Activated CD4-positive, alpha-beta T cell treated with anti-CD3 and anti-CD28 coated beads, Interleukin-2, amount 10 ng/mL, durations not matched to agents 24 days and 14 days (primary cell): ENCODE data around the gene GEMIN2. TPM values are rescaled to one million over a fixed set of nuclear protein-coding genes. Genes with fewer than 3 reads are reported as not detected.
"Not testable (repeated sequence)": the region's sequence is repeated elsewhere in the genome, so short reads cannot be mapped to it uniquely, and the experiment has no call there.

Experiments used
- DNase-seq: peaks from one replicate; pipeline ENCODE4 v3.0.0; 2022
- H3K27ac Mint-ChIP-seq: one replicate; pipeline ENCODE4 v1.8.0; 2022; ENCODE audit warnings: mild to moderate bottlenecking, mixed read lengths
- H3K27me3 Mint-ChIP-seq: one replicate; pipeline ENCODE4 v1.8.0; 2022; ENCODE audit warnings: mixed read lengths
- H3K36me3 Mint-ChIP-seq: one replicate; pipeline ENCODE4 v1.8.0; 2022; ENCODE audit warnings: low read depth, mild to moderate bottlenecking, mixed read lengths
- H3K4me1 Mint-ChIP-seq: one replicate; pipeline ENCODE4 v1.8.0; 2021; ENCODE audit warnings: mixed read lengths
- H3K4me3 Mint-ChIP-seq: one replicate; pipeline ENCODE4 v1.8.0; 2022; ENCODE audit warnings: mild to moderate bottlenecking, moderate library complexity, mixed read lengths
- H3K9me3 Mint-ChIP-seq: one replicate; pipeline ENCODE4 v1.8.0; 2021; ENCODE audit warnings: mixed read lengths
- intact Hi-C: fragments of 100-400 bp; cut with micrococcal nuclease; formaldehyde crosslinking; loops from one replicate; pipeline ENCODE4 v1.15.1; 2023
- total RNA-seq: library from RNA; stranded (reverse); gene quantifications from 2 replicates; pipeline ENCODE4 v1.2.3, GENCODE V29; 2022

Gene GEMIN2
- total RNA-seq, 1 donor from 2014 or later = 24.9 TPM

DNA sequence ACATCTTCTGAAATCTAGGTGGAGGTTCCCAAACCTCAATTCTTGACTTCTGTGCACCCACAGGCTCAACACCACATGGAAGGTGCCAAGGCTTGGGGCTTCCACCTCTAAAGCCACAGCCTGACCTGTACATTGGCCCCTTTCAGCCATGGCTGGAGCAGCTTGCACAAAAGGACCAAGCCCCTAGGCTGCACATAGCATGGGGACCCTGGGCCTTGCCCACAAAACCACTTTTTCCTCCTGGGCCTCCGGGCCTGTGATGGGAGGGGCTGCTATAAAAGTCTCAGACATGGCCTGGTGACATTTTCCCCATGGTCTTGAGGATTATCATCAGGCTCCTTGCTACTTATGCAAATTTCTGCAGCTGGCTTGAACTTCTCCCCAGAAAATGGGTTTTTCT, 27.5 kb downstream of the GEMIN2 start:
- intact Hi-C loops, H3K27ac Mint-ChIP-seq, H3K4me3 Mint-ChIP-seq, H3K27me3 Mint-ChIP-seq, H3K4me1 Mint-ChIP-seq, H3K9me3 Mint-ChIP-seq, DNase-seq: not testable (repeated sequence)
- peaks cover 52% of the 10 kb centered on the region for H3K36me3 Mint-ChIP-seq

- H3K27me3 Mint-ChIP-seq, H3K27ac Mint-ChIP-seq: not testable (repeated sequence)
- peaks cover 53% of the 10 kb centered on the region for H3K36me3 Mint-ChIP-seq
These were observed 29.1 kb downstream of the GEMIN2 start for GRCh38 chr14:39143226-39143625.

DNA sequence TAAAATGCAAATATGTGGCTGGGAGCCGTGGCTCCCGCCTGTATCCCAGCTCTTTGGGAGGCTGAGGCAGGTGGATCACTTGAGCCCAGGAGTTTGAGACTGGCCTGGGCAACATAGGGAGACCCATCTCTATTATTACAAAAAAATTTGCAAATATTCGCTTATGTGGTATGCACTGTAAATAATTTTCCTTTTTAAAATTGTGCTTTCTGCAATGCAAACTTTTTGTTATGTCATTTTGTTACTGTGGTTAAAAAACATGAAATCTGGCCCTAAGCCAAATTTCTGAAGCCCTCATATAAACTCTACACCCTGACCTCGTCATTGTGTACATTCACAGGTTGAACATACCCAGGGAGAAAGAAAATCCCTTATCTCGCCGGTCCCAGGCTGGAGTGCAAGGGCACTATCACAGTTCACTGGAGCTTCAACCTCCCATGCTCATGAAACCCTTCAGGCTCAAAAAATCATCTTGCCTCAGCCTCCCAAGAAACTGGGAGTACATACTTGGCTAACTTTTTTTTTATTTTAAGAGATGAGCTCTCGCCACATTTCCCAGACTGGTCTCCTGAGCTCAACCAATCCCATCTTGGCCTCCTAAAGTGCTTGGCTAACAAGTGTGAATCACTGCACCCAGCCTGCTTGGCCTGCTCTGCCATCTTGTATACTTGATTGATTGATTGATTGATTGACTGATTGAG, 31.3 kb downstream of the GEMIN2 start:
- Mint-ChIP-seq H3K4me1 (peaks cover 1% of the 10 kb centered on the region), H3K9me3 (no peaks in the 10 kb centered on the region), H3K36me3 (peaks cover 44% of the 10 kb centered on the region), H3K27ac (no peak overlapping the region), H3K27me3 (no peaks in the 10 kb centered on the region), H3K4me3 (no peak overlapping the region)
- intact Hi-C loops = no loop called here
- DNase-seq = no peak

More at GRCh38 chr14:39143226-39143625, 29.1 kb downstream of the GEMIN2 start:
- H3K4me1 Mint-ChIP-seq, H3K4me3 Mint-ChIP-seq, DNase-seq, intact Hi-C loops, H3K9me3 Mint-ChIP-seq: not testable (repeated sequence)

- Mint-ChIP-seq H3K4me1 (no peaks in the 10 kb centered on the region), H3K27ac (no peak overlapping the region), H3K9me3 (no peaks in the 10 kb centered on the region), H3K27me3 (no peaks in the 10 kb centered on the region), H3K4me3 (no peak overlapping the region), H3K36me3 (peaks cover 24% of the 10 kb centered on the region)
- DNase-seq = no peak
- intact Hi-C loops = no loop called here
These were observed 40.6 kb downstream of the GEMIN2 start for GRCh38 chr14:39154594-39155189.

DNA sequence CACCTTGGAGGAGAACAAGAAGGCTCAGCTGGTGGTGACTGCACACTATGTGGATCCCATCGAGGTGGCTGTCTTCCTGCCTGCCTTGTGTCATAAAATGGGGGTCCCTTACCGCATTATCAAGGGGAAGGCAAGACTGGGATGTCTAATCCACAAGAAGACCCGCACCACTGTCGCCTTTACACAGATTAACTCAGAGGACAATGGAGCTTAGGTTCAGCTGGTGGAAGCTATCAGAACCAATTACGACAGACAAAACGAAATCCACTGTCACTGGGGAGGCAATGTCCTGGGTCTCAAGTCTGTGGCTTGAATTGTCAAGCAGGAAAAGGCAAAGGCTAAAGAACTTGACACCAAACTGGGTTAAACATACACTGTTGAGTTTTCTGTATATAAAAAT, 43.4 kb downstream of the GEMIN2 start:
- Mint-ChIP-seq H3K27ac (no peak overlapping the region), H3K36me3 (peaks cover 30% of the 10 kb centered on the region), H3K4me1 (peaks cover 10% of the 10 kb centered on the region), H3K27me3 (no peaks in the 10 kb centered on the region), H3K9me3 (no peaks in the 10 kb centered on the region), H3K4me3 (no peak overlapping the region)
- no peak for DNase-seq
- intact Hi-C loops = no loop called here

- Mint-ChIP-seq H3K4me3 (no peak overlapping the region), H3K4me1 (peaks cover 13% of the 10 kb centered on the region), H3K27me3 (no peaks in the 10 kb centered on the region), H3K9me3 (no peaks in the 10 kb centered on the region), H3K36me3 (peaks cover 34% of the 10 kb centered on the region), H3K27ac (no peak overlapping the region)
- DNase-seq = no peak
- intact Hi-C loops = no loop called here
These were observed 44.2 kb downstream of the GEMIN2 start for GRCh38 chr14:39158222-39158858.

DNA sequence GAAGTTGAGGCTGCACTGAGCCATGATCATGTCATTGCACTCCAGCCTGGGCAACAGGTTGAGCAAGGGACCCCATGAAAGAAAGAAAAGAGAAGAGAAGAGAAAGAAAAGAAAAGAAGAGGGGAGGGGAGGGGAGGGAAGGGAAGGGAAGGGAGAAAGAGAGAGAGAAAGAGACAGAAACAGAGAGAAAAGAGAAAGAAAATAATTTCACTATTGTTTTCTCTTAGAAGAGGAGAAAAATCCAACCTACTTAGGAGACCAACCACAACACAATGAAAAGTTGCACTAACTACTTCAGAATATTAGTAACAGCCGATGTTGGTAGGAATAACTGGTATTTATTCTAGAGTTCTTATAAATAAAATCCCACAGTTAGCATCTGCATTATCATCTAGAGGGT, 46.4 kb downstream of the GEMIN2 start:
- no peaks in the 10 kb centered on the region for H3K27me3 Mint-ChIP-seq
- intact Hi-C loops = no loop called here

DNA sequence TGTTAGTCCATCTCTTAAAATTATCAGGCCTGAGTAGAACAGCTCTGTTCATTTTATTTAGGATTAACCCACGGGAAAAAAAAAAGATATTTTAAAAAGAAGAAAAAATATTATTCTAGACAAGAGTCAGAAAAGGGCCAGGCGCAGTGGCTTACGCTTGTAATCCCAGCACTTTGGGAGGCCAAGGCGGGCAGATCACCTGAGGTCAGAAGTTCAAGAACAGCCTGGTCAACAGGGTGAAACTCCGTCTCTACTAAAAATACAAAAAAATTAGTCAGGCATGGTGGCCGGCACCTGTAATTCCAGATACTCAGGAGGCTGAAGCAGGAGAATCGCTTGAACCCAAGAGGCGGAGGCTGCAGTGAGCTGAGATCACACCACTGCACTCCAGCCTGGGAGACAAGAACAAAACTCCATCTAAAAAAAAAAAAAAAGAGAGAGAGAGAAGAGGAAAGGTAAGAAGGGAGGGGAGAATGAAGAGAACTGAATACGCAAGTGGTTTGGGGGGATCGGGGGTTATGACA, 53.7 kb downstream of the GEMIN2 start:
- H3K9me3 Mint-ChIP-seq, DNase-seq, intact Hi-C loops, H3K27ac Mint-ChIP-seq, H3K27me3 Mint-ChIP-seq: not testable (repeated sequence)
- Mint-ChIP-seq H3K36me3 (peaks cover 27% of the 10 kb centered on the region), H3K4me1 (peaks cover 41% of the 10 kb centered on the region), H3K4me3 (peak overlapping the region; percentile 50)

More for the DNA sequence above, 46.4 kb downstream of the GEMIN2 start:
- DNase-seq = no peak
- Mint-ChIP-seq H3K36me3 (peaks cover 42% of the 10 kb centered on the region), H3K4me1 (peaks cover 23% of the 10 kb centered on the region), H3K27ac (no peak overlapping the region), H3K9me3 (no peaks in the 10 kb centered on the region), H3K4me3 (no peak overlapping the region)

GRCh38 chr14:39168591-39168990, 54.5 kb downstream of the GEMIN2 start:
- Mint-ChIP-seq H3K27ac (peak overlapping the region; percentile 2), H3K4me3 (peak overlapping the region; percentile 67), H3K4me1 (peaks cover 39% of the 10 kb centered on the region)

DNA sequence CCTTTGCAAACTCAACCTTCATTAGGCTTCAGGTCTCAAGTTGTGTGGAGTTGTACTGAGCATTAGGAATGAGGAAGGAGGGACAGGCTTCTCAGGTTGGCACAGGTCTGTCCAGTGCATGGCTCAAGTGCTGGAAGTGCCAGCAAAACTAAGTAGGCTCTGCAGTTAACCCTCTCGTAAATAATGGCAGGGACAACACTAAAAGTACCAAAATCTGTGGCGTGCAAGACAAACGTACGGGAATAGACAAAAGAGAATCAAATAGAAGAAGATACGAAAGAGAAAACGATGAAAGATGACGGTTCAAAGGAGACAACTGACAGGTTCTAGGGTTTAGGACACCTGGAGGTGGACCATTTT, 55.4 kb downstream of the GEMIN2 start:
- peaks cover 19% of the 10 kb centered on the region for H3K36me3 Mint-ChIP-seq
- H3K9me3 Mint-ChIP-seq = no peaks in the 10 kb centered on the region
- no peaks in the 10 kb centered on the region for H3K27me3 Mint-ChIP-seq
- DNase-seq = no peak
- H3K27ac Mint-ChIP-seq = peak overlapping the region; percentile 99
- intact Hi-C loops = no loop called here
- H3K4me3 Mint-ChIP-seq = peak overlapping the region; percentile 85
- peaks cover 40% of the 10 kb centered on the region for H3K4me1 Mint-ChIP-seq

More at GRCh38 chr14:39168591-39168990, 54.5 kb downstream of the GEMIN2 start:
- no peak for DNase-seq
- intact Hi-C loops = no loop called here
- Mint-ChIP-seq H3K27me3 (no peaks in the 10 kb centered on the region), H3K9me3 (no peaks in the 10 kb centered on the region), H3K36me3 (peaks cover 23% of the 10 kb centered on the region)

GRCh38 chr14:39173198-39173597, 59.1 kb downstream of the GEMIN2 start:
- intact Hi-C loops = no loop called here
- Mint-ChIP-seq H3K4me1 (peaks cover 36% of the 10 kb centered on the region), H3K36me3 (peaks cover 34% of the 10 kb centered on the region), H3K4me3 (peak overlapping the region; percentile 38), H3K27me3 (no peaks in the 10 kb centered on the region), H3K27ac (peak overlapping the region; percentile 74), H3K9me3 (no peaks in the 10 kb centered on the region)
- no peak for DNase-seq

DNA sequence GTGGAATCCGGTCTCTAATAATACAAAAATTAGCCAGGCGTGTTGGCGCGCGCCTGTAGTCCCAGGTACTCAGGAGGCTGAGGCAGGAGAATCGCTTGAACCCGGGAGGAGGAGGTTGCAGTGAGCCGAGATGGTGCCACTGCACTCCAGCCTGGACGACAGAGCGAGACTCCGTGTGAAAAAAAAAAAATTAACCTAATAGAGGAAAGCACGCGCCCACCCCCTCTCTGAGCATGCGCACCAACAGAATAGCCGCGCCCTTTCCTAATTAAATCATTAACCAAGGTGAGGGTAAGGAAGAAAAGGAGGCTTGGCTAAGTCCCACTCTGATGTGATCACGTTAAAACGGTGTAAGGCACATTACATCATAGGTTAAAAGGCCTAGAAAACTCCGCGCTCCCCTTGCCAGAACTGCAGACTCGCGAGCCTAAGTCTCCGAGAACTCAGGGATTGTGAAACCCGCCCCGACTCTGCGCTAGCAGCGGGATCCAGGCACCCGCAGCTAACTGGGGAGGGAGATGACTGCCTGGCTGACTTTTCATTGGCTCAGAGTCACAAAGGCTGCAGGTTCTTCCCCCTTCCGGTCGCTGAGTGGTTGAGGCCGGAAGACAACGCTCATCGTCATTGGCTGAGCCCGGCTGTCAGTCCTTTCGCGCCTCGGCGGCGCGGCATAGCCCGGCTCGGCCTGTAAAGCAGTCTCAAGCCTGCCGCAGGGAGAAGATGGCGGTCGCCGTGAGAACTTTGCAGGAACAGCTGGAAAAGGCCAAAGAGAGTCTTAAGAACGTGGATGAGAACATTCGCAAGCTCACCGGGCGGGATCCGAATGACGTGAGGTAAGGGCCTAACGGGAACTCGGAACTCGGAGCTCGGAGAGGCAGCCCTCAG, 60.7 kb downstream of the GEMIN2 start, which contains the start of gene PNN:
TSS of gene PNN (plus strand) at position 695 of the 885 bp plus-strand sequence. CDS start at position 721, 26 bp downstream.
- H3K27ac Mint-ChIP-seq = peak within 1 kb of the TSS; percentile 96
- H3K9me3 Mint-ChIP-seq = no peaks in the 10 kb centered on the region
- H3K36me3 Mint-ChIP-seq = peaks cover 44% of the 10 kb centered on the region
- H3K4me1 Mint-ChIP-seq = peaks cover 34% of the 10 kb centered on the region
- no peaks in the 10 kb centered on the region for H3K27me3 Mint-ChIP-seq
- peak; percentile 99 for DNase-seq
- intact Hi-C loops = loop anchor here (1.0 to 5.0 kb wide), 6 partner anchors 54 to 257 kb away; partner anchors contain the start of genes FBXO33, GEMIN2 and SEC23A
- peak within 1 kb of the TSS; percentile 94 for H3K4me3 Mint-ChIP-seq
